Activated naive CD8-positive, alpha-beta T cell treated with anti-CD3 and anti-CD28 coated beads, Interleukin-2, amount 50 U/mL, for 24 hours (primary cell): ENCODE measurements around the gene DLGAP4.

Source experiments
- ATAC-seq: fragments of 150-1000 bp; cut with Tn5 transposase; one replicate; pipeline ENCODE4 v1.10.0; 2021
- DNase-seq: peaks from one replicate; pipeline ENCODE4 v3.0.0; 2021
- H3K27ac Mint-ChIP-seq: one replicate; pipeline ENCODE4 v1.8.0; 2021; ENCODE audit warnings: mild to moderate bottlenecking, mixed read lengths
- H3K27me3 Mint-ChIP-seq: one replicate; pipeline ENCODE4 v1.8.0; 2021; ENCODE audit warnings: mixed read lengths
- H3K36me3 Mint-ChIP-seq: one replicate; pipeline ENCODE4 v1.8.0; 2021; ENCODE audit warnings: low read depth, mixed read lengths
- H3K4me1 Mint-ChIP-seq: one replicate; pipeline ENCODE4 v1.8.0; 2021; ENCODE audit warnings: mixed read lengths
- H3K4me3 Mint-ChIP-seq: one replicate; pipeline ENCODE4 v1.8.0; 2021; ENCODE audit warnings: mild to moderate bottlenecking, moderate library complexity, mixed read lengths
- H3K9me3 Mint-ChIP-seq: one replicate; pipeline ENCODE4 v1.8.0; 2021; ENCODE audit warnings: mixed read lengths

Gene DLGAP4

DNA sequence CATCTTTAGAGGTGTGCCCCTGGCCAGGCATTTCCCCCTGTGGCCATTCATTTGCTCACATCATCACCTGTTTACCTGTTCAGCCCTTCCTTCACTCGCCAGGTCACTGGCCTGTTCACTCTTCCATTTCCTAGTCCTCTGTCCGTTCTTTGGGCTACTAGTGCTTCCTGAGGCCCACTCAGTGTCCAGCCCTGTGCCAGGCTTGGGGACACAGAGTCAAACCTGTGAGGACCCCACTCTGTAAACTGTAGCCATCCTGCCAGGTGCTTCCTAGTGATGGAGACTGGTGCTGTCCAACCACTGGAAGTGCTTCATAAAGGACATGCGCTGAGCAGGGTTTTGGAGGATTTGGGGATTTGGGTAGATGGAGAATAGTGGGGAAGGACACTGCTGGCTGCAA lies 3.5 kb downstream of the DLGAP4 start:
- Mint-ChIP-seq H3K4me3 (no peak overlapping the region), H3K4me1 (peaks cover 3% of the 10 kb centered on the region), H3K27me3 (peaks cover 48% of the 10 kb centered on the region), H3K36me3 (no peaks in the 10 kb centered on the region), H3K27ac (no peak overlapping the region), H3K9me3 (no peaks in the 10 kb centered on the region)
- DNase-seq (no peak), ATAC-seq (no peak)

GRCh38 chr20:36310215-36310981 lies 4.3 kb downstream of the DLGAP4 start:
- Mint-ChIP-seq H3K4me1 (peaks cover 2% of the 10 kb centered on the region), H3K4me3 (no peak overlapping the region), H3K9me3 (no peaks in the 10 kb centered on the region), H3K27me3 (peaks cover 42% of the 10 kb centered on the region), H3K27ac (no peak overlapping the region), H3K36me3 (no peaks in the 10 kb centered on the region)
- DNase-seq, result no peak
- ATAC-seq, result no peak

- Mint-ChIP-seq H3K4me3 (no peak overlapping the region), H3K27ac (no peak overlapping the region), H3K27me3 (peaks cover 38% of the 10 kb centered on the region), H3K9me3 (no peaks in the 10 kb centered on the region), H3K4me1 (no peaks in the 10 kb centered on the region), H3K36me3 (no peaks in the 10 kb centered on the region)
- no peak for DNase-seq
- ATAC-seq, result no peak
Measured at GRCh38 chr20:36311141-36311853, 5.2 kb downstream of the DLGAP4 start.

GRCh38 chr20:36311854-36312723 lies 6.0 kb downstream of the DLGAP4 start:
- no peaks in the 10 kb centered on the region for H3K9me3 Mint-ChIP-seq
- no peak overlapping the region for H3K4me3 Mint-ChIP-seq
- no peaks in the 10 kb centered on the region for H3K4me1 Mint-ChIP-seq
- DNase-seq (no peak), ATAC-seq (no peak)
- no peak overlapping the region for H3K27ac Mint-ChIP-seq
- H3K27me3 Mint-ChIP-seq, result peaks cover 38% of the 10 kb centered on the region
- H3K36me3 Mint-ChIP-seq, result no peaks in the 10 kb centered on the region

- Mint-ChIP-seq H3K27me3 (peaks cover 32% of the 10 kb centered on the region), H3K4me3 (no peak overlapping the region), H3K27ac (no peak overlapping the region), H3K36me3 (no peaks in the 10 kb centered on the region), H3K9me3 (no peaks in the 10 kb centered on the region), H3K4me1 (no peaks in the 10 kb centered on the region)
- no peak for ATAC-seq
- no peak for DNase-seq
Measured at GRCh38 chr20:36312724-36313441, 6.7 kb downstream of the DLGAP4 start.

GRCh38 chr20:36313476-36313875 lies 7.3 kb downstream of the DLGAP4 start:
- Mint-ChIP-seq H3K4me3 (no peak overlapping the region), H3K27me3 (peaks cover 29% of the 10 kb centered on the region), H3K4me1 (no peaks in the 10 kb centered on the region), H3K36me3 (no peaks in the 10 kb centered on the region), H3K27ac (no peak overlapping the region), H3K9me3 (no peaks in the 10 kb centered on the region)
- DNase-seq (no peak), ATAC-seq (no peak)

DNA sequence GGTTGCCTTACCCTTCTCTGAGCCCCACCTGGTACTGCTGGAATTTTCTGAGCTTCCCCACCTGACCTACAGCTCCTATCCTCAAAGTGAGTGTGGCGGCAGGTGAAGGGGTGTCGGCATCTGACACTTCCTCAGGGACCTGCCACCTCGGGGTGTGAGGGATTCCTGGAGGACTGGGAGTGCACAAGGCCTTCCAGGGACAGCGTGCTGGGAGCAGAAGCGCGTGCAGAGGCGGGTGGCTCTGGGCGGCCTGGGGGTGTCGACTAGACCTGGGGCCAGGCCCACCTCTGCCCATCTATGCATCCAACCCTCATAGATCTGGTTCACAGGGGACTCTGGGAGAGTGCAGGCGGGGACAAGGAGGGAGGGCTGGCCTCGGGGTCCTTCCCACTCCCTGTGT lies 7.8 kb downstream of the DLGAP4 start:
- H3K4me3 Mint-ChIP-seq, result no peak overlapping the region
- no peak overlapping the region for H3K27ac Mint-ChIP-seq
- no peaks in the 10 kb centered on the region for H3K36me3 Mint-ChIP-seq
- ATAC-seq, result no peak
- DNase-seq, result no peak
- no peaks in the 10 kb centered on the region for H3K4me1 Mint-ChIP-seq
- peaks cover 26% of the 10 kb centered on the region for H3K27me3 Mint-ChIP-seq
- no peaks in the 10 kb centered on the region for H3K9me3 Mint-ChIP-seq

DNA sequence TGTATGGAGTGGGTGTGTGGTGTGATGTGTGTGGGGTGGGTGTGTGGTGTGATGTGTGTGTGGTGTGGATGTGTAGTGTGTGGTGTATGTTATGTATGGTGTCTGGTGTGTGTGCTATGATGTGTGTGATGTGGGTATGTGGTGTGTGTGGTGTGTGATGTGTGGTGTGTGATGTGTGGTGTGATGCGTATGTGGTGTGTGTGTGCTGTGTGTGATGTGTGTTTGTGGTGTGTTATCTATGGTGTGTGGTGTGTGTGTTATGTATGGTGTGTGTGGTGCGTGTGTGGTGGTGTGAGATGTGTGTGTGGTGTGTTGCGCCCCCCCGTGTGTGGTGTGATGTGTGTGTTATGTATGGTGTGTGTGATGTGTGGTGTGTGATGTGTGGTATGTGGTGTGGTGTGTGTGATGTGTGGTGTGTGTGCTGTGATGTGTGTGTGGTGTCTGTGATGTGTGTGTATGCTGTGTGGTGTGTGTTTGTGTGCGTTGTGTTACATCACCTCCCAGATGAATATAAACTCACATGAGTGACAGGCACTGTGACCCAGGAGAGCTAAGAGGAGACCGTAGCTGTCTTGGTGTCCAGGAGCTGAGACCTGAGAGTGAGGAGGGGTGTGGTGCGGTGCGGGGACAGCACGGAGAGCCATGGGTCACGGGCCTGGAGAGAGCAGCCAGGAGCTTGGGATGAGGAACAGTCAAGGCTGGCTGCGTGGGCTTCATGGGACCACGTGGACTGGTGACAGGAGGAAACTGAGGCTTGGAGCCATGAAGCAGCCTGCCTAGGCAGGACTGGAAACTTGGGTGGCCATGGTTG lies 8.8 kb downstream of the DLGAP4 start:
- no peak for ATAC-seq
- Mint-ChIP-seq H3K36me3 (no peaks in the 10 kb centered on the region), H3K27ac (peak overlapping the region; percentile 8), H3K27me3 (peaks cover 16% of the 10 kb centered on the region), H3K9me3 (no peaks in the 10 kb centered on the region), H3K4me1 (no peaks in the 10 kb centered on the region), H3K4me3 (no peak overlapping the region)
- no peak for DNase-seq

DNA sequence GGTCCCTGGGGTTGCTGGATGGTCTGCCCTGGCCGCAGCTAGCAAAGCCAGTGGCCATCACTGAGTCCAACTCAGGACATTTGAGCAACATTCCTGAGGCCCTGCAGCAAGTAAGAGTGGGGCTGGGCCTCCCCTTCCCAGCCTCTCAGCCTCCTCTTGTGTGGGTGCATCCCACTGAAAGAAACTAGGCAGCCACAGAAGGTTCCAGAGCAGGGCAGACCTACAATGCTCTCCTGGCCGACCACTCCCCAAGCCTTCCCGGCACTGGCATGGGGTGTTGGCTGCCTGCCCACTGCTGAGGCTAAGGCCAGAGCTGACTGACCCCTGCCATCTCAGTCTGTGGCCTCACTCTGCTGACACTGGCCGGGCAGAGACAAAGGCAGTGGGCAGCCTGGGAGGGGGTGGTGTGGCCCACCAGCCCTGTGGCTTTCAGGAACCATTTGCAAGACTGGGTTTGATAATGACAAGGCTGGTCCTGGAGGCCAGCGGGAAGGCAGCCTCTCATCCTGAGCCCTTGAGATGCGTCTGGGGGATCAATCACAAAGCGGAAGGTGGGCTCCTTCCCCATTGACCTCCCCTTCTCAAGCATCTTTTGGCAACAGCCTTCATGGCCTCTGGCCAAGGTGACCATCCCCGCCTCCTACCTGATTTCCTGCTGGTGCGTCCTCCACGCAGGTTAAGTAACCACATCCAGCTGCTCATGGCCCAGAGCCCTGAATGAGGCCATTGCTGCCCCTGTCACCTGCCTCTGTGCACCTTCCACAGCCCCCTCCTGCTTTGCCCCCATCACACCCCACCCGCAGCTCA lies 9.6 kb downstream of the DLGAP4 start:
- H3K27me3 Mint-ChIP-seq, result peaks cover 9% of the 10 kb centered on the region
- H3K4me3 Mint-ChIP-seq, result no peak overlapping the region
- no peaks in the 10 kb centered on the region for H3K4me1 Mint-ChIP-seq
- no peak overlapping the region for H3K27ac Mint-ChIP-seq
- H3K9me3 Mint-ChIP-seq, result no peaks in the 10 kb centered on the region
- no peaks in the 10 kb centered on the region for H3K36me3 Mint-ChIP-seq
- DNase-seq (no peak), ATAC-seq (no peak)

- H3K4me1 Mint-ChIP-seq, result no peaks in the 10 kb centered on the region
- no peaks in the 10 kb centered on the region for H3K36me3 Mint-ChIP-seq
- no peak overlapping the region for H3K27ac Mint-ChIP-seq
- no peaks in the 10 kb centered on the region for H3K9me3 Mint-ChIP-seq
- H3K4me3 Mint-ChIP-seq, result no peak overlapping the region
- peaks cover 5% of the 10 kb centered on the region for H3K27me3 Mint-ChIP-seq
- ATAC-seq, result no peak
- no peak for DNase-seq
Measured at GRCh38 chr20:36317675-36318074, 11.5 kb downstream of the DLGAP4 start.

- H3K9me3 Mint-ChIP-seq, result no peaks in the 10 kb centered on the region
- H3K4me3 Mint-ChIP-seq, result no peak overlapping the region
- peaks cover 5% of the 10 kb centered on the region for H3K27me3 Mint-ChIP-seq
- no peaks in the 10 kb centered on the region for H3K4me1 Mint-ChIP-seq
- no peak for ATAC-seq
- H3K36me3 Mint-ChIP-seq, result no peaks in the 10 kb centered on the region
- DNase-seq, result no peak
- no peak overlapping the region for H3K27ac Mint-ChIP-seq
Measured at GRCh38 chr20:36318166-36318565, 12.0 kb downstream of the DLGAP4 start.

GRCh38 chr20:36319356-36320260 lies 13.5 kb downstream of the DLGAP4 start:
- DNase-seq (no peak), ATAC-seq (no peak)
- H3K27me3 Mint-ChIP-seq, result peaks cover 4% of the 10 kb centered on the region
- no peaks in the 10 kb centered on the region for H3K4me1 Mint-ChIP-seq
- H3K36me3 Mint-ChIP-seq, result no peaks in the 10 kb centered on the region
- H3K9me3 Mint-ChIP-seq, result peaks cover 4% of the 10 kb centered on the region
- no peak overlapping the region for H3K27ac Mint-ChIP-seq
- H3K4me3 Mint-ChIP-seq, result no peak overlapping the region
